ENCODE data around the gene COX5A. TPM values are rescaled to one million over a fixed set of nuclear protein-coding genes. Genes with fewer than 3 reads are reported as not detected.
"Not testable (repeated sequence)": the region's sequence is repeated elsewhere in the genome, so short reads cannot be mapped to it uniquely, and the experiment has no call there.

COX5A gene
- total RNA-seq, 1 experiment from 2014 or later: 78.8 TPM

DNA sequence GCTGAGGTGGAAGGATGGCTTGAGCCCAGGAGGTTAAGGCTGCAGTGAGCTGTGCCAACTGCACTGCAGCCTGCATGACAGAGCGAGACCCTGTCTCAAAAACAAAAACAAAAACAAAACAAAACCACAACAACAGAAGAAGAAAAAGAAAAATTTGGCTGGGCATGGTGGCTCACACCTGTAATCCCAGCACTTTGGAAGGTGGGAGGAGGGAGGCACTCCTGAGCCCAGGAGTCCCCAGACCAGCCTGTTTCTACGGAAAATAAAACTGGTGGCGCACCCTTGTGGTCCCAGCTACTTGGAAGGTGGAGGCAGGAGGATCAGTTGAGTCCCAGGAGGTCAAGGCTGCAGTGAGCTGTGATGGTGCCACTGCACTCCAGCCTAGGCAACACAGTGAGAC, 2.7 kb downstream of the COX5A start:
- Histone ChIP-seq H3K36me3 (peaks cover 24% of the 10 kb centered on the region), H3K4me1 (replicated peaks) (peaks cover 15% of the 10 kb centered on the region)
- H3K4me3 ChIP-seq; H3K9me3 ChIP-seq (replicated peaks); DNase-seq (ENCODE audit: low read depth in 1 of 2, low spot score in 2 of 2); H3K27me3 ChIP-seq (replicated peaks); H3K27ac ChIP-seq: not testable (repeated sequence)

DNA sequence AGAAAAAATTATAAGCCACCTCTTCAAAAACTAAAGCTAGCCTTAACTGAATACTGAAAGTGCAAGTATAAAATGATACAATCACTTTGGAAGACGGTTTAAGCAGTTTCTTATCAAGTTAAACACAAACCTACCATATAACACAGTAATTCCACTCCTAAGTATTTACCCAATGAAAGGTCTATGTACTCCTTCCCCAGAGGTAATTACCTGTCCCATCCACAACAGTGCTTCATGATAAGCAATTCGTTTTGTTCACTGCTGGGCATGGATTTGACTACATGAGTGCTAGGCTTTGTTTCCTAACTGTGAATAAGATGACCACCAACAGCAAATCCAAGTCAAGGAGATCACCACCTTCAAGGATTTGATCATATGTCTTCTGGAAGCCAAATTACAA, 4.3 kb downstream of the COX5A start:
- peaks cover 14% of the 10 kb centered on the region for H3K4me1 ChIP-seq (replicated peaks)
- no peaks in the 10 kb centered on the region for H3K9me3 ChIP-seq (replicated peaks)
- H3K36me3 ChIP-seq: peaks cover 38% of the 10 kb centered on the region
- H3K4me3 ChIP-seq: no peak overlapping the region
- H3K27me3 ChIP-seq (replicated peaks): no peaks in the 10 kb centered on the region
- H3K27ac ChIP-seq: no peak overlapping the region
- no peak for DNase-seq (ENCODE audit: low read depth in 1 of 2, low spot score in 2 of 2)

DNA sequence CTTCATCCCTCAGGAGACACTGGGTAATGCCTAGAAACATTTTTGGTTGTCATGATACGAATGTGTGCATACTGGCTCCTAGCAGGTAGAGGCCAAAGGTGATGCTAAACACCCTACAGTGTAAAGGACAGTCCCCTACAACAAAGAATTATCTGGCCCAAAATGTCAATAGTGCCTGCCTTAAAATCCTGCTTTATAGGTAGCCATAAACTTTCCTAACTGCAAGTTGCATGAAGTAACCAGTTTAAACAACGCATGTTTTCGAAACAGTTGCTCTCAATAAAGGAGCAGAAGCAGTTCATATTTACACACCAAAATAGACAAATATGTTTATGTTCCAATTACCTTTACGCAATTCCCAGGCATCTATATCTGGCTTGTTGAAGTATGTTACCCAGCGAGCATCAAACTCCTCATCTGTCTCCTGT, 9.1 kb downstream of the COX5A start:
- H3K9me3 ChIP-seq (replicated peaks): no peaks in the 10 kb centered on the region
- H3K36me3 ChIP-seq: peaks cover 63% of the 10 kb centered on the region
- H3K27me3 ChIP-seq (replicated peaks): no peaks in the 10 kb centered on the region
- no peak overlapping the region for H3K4me3 ChIP-seq
- no peaks in the 10 kb centered on the region for H3K4me1 ChIP-seq (replicated peaks)
- H3K27ac ChIP-seq: no peak overlapping the region
- no peak for DNase-seq (ENCODE audit: low read depth in 1 of 2, low spot score in 2 of 2)

DNA sequence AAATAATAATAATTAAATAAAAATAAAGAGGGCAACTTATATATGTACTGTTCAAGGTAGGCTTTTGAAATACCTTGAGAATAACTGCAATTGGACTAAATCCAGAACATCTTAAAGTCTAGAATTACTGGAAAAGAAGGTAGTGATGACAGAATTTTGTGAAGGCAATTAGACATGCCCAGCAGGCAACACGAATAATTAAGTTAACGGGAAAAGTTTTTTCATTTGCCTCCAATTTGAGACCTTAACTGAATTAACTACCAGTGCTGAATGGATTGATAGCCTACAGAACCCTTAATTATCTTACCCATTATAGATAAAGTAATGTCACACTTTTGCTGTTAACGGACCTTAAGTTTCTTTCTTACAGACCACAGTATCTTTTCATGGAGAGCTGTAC, 13.3 kb downstream of the COX5A start:
- DNase-seq (ENCODE audit: low read depth in 1 of 2, low spot score in 2 of 2): no peak
- H3K9me3 ChIP-seq (replicated peaks): no peaks in the 10 kb centered on the region
- peaks cover 11% of the 10 kb centered on the region for H3K4me1 ChIP-seq (replicated peaks)
- H3K27ac ChIP-seq: no peak overlapping the region
- no peak overlapping the region for H3K4me3 ChIP-seq
- H3K27me3 ChIP-seq (replicated peaks): no peaks in the 10 kb centered on the region
- peaks cover 79% of the 10 kb centered on the region for H3K36me3 ChIP-seq

DNA sequence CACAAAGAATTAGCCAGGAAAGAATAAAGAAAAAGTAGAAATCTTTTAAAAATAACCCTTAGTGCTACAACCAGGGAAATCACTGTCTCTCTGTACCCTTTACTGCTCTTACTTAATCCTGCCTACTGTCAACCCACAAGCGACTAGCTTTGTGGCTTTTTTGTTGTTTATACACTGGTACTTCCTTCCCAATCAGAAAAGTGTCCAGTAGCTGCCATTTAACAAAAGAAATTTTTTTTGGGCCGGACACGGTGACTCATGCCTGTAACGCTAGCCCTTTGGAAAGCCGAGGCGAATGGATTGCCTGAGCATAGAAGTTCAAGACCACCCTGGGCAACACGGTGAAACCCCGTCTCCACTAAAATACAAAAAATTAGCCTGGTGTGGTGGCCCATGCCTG, 17.4 kb downstream of the COX5A start:
- peak; percentile 74 to 81 for DNase-seq (ENCODE audit: low read depth in 1 of 2, low spot score in 2 of 2)
- Histone ChIP-seq H3K9me3 (replicated peaks) (no peaks in the 10 kb centered on the region), H3K4me1 (replicated peaks) (peaks cover 11% of the 10 kb centered on the region), H3K36me3 (peaks cover 82% of the 10 kb centered on the region), H3K4me3 (no peak overlapping the region), H3K27ac (peak overlapping the region; percentile 18; the same call in 1 of the 2 replicates), H3K27me3 (replicated peaks) (no peaks in the 10 kb centered on the region)

DNA sequence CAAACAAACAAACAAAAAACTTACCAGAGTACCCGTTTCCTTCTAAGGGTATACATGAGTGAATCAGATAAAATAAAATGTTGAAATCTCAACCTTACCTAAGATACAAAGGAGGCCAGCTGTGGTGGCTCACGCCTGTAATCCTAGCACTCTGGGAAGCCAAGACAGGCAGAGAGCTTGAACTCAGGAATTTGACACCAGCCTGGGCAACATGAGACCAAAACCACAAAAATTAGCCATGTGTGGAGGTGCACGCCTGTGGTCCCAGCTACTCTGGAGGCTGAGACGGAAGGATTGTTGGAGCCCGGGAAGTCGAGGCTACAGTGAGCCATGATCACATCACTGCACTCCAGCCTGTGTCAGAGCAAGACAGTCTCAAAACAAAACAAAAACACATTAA, 20.2 kb downstream of the COX5A start:
- Histone ChIP-seq H3K4me1 (replicated peaks) (peaks cover 11% of the 10 kb centered on the region), H3K27me3 (replicated peaks) (no peaks in the 10 kb centered on the region)
- no peak for DNase-seq (ENCODE audit: low read depth in 1 of 2, low spot score in 2 of 2)

DNA sequence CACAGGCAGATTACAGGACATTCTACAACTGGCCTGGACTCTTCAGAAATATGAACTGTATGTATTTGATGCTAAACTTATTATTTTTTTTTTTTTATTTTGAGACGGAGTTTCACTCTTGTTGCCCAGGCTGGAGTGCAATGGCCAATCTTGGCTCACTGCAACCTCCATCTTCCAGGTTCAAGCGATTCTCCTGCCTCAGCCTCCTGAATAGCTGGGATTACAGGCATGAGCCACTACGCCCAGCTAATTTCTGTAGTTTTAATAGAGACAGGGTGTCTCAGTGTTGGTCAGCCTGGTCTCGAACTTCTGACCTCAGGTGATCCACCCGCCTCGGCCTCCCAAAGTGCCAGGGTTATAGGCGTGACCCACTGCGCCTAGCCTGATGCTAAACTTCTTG, 24.1 kb downstream of the COX5A start:
- not testable (repeated sequence) for H3K27me3 ChIP-seq (replicated peaks); H3K4me1 ChIP-seq (replicated peaks); H3K27ac ChIP-seq; H3K9me3 ChIP-seq (replicated peaks); H3K4me3 ChIP-seq; DNase-seq (ENCODE audit: low read depth in 1 of 2, low spot score in 2 of 2)
- peaks cover 56% of the 10 kb centered on the region for H3K36me3 ChIP-seq

More for the DNA sequence above, 20.2 kb downstream of the COX5A start:
- H3K36me3 ChIP-seq: peaks cover 84% of the 10 kb centered on the region
- no peaks in the 10 kb centered on the region for H3K9me3 ChIP-seq (replicated peaks)
- H3K4me3 ChIP-seq: no peak overlapping the region
- H3K27ac ChIP-seq: no peak overlapping the region

DNA sequence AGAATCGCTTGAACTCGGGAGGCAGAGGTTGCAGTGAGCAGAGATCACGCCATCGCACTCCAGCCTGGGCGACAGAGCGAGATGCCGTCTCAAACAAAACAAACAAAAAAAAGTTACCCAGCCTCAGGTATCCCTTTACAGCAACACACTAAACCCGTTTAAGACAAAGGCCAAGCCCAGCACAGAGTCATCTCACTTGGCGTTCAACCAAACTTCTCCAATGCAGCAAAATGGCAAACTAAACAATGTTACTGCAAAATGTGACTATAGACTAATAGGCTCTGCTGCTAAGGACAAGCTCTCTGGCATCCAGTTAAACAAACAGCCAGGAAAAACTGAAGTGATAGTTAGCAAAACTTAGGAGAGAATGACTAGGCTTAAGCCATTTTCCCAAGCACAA, 24.8 kb downstream of the COX5A start:
- no peak overlapping the region for H3K27ac ChIP-seq
- no peaks in the 10 kb centered on the region for H3K4me1 ChIP-seq (replicated peaks)
- peaks cover 48% of the 10 kb centered on the region for H3K36me3 ChIP-seq
- DNase-seq (ENCODE audit: low read depth in 1 of 2, low spot score in 2 of 2): no peak
- no peaks in the 10 kb centered on the region for H3K27me3 ChIP-seq (replicated peaks)
- no peaks in the 10 kb centered on the region for H3K9me3 ChIP-seq (replicated peaks)
- H3K4me3 ChIP-seq: no peak overlapping the region

DNA sequence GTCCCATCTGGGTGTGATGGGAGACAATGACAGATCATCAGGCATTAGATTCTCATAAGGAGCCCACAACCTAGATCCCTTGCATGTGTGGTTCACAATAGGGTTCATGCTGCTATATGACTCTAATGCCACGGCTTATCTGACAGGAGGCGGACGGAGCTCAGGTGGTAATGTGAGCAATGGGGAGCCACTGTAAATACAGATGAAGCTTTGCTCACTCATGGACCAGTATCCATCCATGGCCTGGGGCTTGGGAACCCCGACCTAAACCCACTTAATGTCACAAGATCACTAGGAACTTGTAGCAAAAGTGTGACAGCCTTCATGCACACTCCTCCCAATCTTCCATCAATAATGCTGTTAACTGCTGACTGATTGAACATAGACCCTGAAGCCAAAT, 29.2 kb downstream of the COX5A start:
- H3K4me3 ChIP-seq: no peak overlapping the region
- H3K27me3 ChIP-seq (replicated peaks): no peaks in the 10 kb centered on the region
- H3K9me3 ChIP-seq (replicated peaks): no peaks in the 10 kb centered on the region
- H3K27ac ChIP-seq: no peak overlapping the region
- peaks cover 31% of the 10 kb centered on the region for H3K36me3 ChIP-seq
- DNase-seq (ENCODE audit: low read depth in 1 of 2, low spot score in 2 of 2): no peak
- H3K4me1 ChIP-seq (replicated peaks): peaks cover 14% of the 10 kb centered on the region

DNA sequence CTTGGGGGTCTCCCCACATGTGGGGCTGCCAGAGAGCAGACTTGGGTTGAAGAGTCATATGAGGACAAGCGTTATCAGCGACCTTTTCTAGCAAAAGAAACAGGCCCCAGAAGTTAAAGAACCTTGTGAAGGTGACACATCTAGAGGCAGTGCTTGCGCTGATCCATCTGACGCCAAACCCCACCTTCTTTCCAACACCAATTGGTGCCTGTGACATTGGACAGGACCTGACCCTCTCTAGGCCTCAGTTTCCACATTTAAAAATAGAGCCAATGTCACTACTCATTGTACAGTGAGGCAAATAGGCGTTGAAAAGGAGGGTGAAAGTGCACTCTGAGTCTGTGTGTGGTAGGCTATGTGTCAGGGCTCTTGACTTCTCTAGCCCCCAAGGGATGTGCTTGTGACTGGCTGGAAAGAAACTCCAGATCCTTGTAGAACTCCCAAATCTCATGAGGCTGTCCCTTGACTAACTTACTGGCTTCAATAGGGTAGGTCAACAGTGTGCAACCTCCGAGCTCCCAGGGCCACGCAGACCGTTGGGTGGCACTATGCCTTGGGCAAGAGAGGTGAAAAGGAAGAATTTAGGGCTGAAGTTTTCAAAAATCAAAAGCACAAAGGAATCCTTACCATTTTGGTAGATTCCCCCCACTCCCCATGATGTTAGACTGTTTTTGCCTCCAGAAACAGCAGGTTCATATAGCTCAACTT, 30.6 kb downstream of the COX5A start:
- peak overlapping the region; percentile 79 for H3K4me3 ChIP-seq
- peak in 1 of 2 experiments; percentile 19 for DNase-seq (ENCODE audit: low read depth in 1 of 2, low spot score in 2 of 2)
- H3K27me3 ChIP-seq (replicated peaks): no peaks in the 10 kb centered on the region
- H3K4me1 ChIP-seq (replicated peaks): peaks cover 14% of the 10 kb centered on the region
- H3K9me3 ChIP-seq (replicated peaks): no peaks in the 10 kb centered on the region
- peaks cover 29% of the 10 kb centered on the region for H3K36me3 ChIP-seq
- H3K27ac ChIP-seq: peak overlapping the region; percentile 37

DNA sequence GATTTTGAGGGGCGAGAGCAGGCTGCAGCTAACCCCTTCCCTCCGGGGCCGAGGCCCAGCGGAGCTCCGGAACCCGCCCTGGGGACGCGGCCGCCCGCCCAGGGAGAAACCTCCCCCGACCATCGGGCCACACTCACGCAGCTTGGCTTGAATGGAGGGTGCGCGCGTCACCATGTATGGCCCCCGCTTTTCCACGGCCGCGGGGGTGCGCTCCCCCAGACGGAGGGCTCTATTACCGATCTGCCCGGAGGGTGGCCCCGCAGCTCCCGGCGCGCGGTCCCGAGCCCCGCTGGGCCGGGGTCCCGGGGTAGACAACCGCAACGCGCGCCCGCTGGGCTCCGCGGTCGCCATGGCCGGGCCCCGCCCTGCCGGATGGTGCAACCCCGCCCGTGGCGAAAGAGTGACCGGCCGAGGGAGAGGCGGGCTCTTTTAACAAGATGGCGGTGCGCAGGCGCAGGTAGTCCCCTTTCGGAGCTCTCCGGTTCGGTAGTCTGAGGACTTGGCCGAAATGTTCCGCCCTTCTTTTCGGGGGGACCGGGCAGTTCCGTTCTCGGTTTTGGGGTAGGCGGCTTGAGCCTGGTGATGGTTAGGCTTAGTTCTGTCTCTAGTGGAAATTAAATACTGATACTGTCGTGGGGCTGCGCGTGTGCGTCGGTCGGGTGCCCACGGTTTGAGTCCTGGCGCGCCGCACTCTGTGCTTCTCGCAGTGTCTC, 31.3 kb downstream of the COX5A start, which contains the start of gene FAM219B:
TSS of gene FAM219B (minus strand) at position 402 of the 713 bp plus-strand sequence. CDS start at position 351, 51 bp downstream.
- Histone ChIP-seq H3K27me3 (replicated peaks) (no peaks in the 10 kb centered on the region), H3K36me3 (peaks cover 35% of the 10 kb centered on the region), H3K4me1 (replicated peaks) (peaks cover 14% of the 10 kb centered on the region), H3K27ac (peak within 1 kb of the TSS; percentile 37), H3K4me3 (peak within 1 kb of the TSS; percentile 79), H3K9me3 (replicated peaks) (no peaks in the 10 kb centered on the region)
- peak; percentile 84 to 89 for DNase-seq (ENCODE audit: low read depth in 1 of 2, low spot score in 2 of 2)

DNA sequence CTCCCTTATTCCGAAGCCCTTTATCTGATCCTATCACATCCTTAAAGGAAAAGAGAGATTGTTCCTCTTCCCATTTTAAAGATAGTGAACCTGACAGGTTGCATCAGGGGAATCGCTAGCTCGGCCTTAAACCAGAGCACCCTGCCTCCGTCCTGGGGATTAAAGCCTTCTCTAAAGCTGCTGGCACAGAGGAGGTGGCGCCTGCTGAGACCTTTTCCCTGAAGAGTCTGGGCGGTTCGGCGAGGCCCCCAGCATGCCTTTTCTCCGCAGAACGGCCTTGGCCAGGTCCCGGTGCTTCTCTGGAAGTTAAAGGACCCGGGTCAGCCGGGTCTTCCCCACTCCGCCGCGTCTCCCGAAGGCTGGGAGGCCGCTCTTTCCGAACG, 31.8 kb downstream of the COX5A start:
- H3K36me3 ChIP-seq: peaks cover 40% of the 10 kb centered on the region
- DNase-seq (ENCODE audit: low read depth in 1 of 2, low spot score in 2 of 2): no peak
- H3K9me3 ChIP-seq (replicated peaks): no peaks in the 10 kb centered on the region
- no peaks in the 10 kb centered on the region for H3K27me3 ChIP-seq (replicated peaks)
- peak overlapping the region; percentile 37 for H3K27ac ChIP-seq
- H3K4me3 ChIP-seq: peak overlapping the region; percentile 79
- peaks cover 14% of the 10 kb centered on the region for H3K4me1 ChIP-seq (replicated peaks)

DNA sequence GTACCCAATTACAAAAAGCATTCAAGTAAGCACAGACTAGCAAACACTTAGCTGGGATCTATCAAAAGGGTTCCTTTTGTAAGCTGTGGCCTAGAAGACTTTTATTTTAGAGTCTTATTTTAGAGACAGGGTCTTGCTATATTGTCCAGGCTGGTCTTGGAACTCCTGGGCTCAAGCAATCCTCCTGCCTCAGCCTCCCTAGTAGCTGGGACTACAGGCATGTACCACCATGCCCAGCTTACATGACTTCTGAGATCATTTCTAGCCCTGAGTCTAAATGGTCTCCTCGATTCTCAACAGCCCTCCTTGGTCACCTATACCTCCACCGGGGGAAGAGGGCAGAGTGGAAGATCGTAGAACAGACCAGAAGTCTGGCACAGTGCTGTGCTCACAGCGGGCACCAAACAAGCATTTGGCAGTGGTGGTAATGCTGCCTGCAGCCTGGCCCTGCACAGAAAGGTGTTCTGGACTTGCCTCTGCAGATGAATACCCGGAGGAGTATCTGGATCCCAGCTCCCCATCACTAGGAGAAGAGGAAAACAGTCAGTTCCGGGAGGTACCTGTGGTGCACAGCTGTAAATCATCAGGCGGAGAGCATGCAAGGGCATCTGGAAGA, 33.6 kb downstream of the COX5A start:
- no peak for DNase-seq (ENCODE audit: low read depth in 1 of 2, low spot score in 2 of 2)
- no peak overlapping the region for H3K4me3 ChIP-seq
- H3K4me1 ChIP-seq (replicated peaks): peaks cover 14% of the 10 kb centered on the region
- H3K36me3 ChIP-seq: peaks cover 54% of the 10 kb centered on the region
- no peaks in the 10 kb centered on the region for H3K27me3 ChIP-seq (replicated peaks)
- H3K27ac ChIP-seq: no peak overlapping the region
- no peaks in the 10 kb centered on the region for H3K9me3 ChIP-seq (replicated peaks)

DNA sequence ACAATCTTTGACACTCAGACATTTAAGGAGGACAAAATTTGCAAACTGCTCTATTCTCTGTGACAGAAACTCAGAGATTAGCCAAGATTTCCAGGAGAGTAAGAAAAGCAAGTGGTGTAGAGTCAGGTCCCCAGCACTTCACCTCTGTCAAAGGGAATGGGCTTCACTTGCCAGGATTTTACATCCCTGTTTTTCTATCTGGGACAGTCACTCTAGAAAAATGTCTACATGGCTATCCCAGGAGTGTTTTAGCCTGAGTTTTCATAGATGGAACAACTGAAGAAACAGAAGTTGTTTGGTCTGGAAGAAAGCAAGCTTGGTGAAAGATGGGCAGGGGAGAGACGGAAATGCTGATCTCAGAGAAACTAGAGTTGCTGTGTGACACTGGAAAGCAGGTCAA, 34.2 kb downstream of the COX5A start:
- no peak overlapping the region for H3K4me3 ChIP-seq
- no peaks in the 10 kb centered on the region for H3K27me3 ChIP-seq (replicated peaks)
- no peak overlapping the region for H3K27ac ChIP-seq
- peaks cover 57% of the 10 kb centered on the region for H3K36me3 ChIP-seq
- H3K9me3 ChIP-seq (replicated peaks): no peaks in the 10 kb centered on the region
- H3K4me1 ChIP-seq (replicated peaks): peaks cover 14% of the 10 kb centered on the region
- no peak for DNase-seq (ENCODE audit: low read depth in 1 of 2, low spot score in 2 of 2)
